HG03139 (cell line): ENCODE data around the gene PDE1C.

ENCODE experiments used
- ATAC-seq: cut with Tn5 transposase; IDR thresholded peaks from one replicate; pipeline ENCODE4 v1.9.1; 2021; ENCODE audit not compliant: unreplicated experiment

Gene PDE1C

GRCh38 chr7:31953432-31953831 lies 116.8 kb downstream of the PDE1C start:
- no peak for ATAC-seq

- no peak for ATAC-seq
These were observed 120.0 kb downstream of the PDE1C start for GRCh38 chr7:31950091-31950755.

GRCh38 chr7:31948029-31948428 lies 122.2 kb downstream of the PDE1C start:
- ATAC-seq = no peak

- no peak for ATAC-seq
These were observed 130.0 kb downstream of the PDE1C start for GRCh38 chr7:31940167-31940566.

- no peak for ATAC-seq
These were observed 131.1 kb downstream of the PDE1C start for GRCh38 chr7:31939076-31939475.

- ATAC-seq = no peak
These were observed 131.6 kb downstream of the PDE1C start for GRCh38 chr7:31938650-31939049.

GRCh38 chr7:31937982-31938381 lies 132.2 kb downstream of the PDE1C start:
- ATAC-seq = no peak

GRCh38 chr7:31935124-31936054 lies 134.8 kb downstream of the PDE1C start:
- ATAC-seq = no peak

GRCh38 chr7:31934551-31934950 lies 135.7 kb downstream of the PDE1C start:
- ATAC-seq = no peak

- ATAC-seq = no peak
These were observed 136.7 kb downstream of the PDE1C start for GRCh38 chr7:31933481-31933880.

- ATAC-seq = no peak
These were observed 143.1 kb downstream of the PDE1C start for GRCh38 chr7:31926991-31927584.

GRCh38 chr7:31925753-31926454 lies 144.3 kb downstream of the PDE1C start:
- ATAC-seq = no peak

GRCh38 chr7:31924251-31924650 lies 146.0 kb downstream of the PDE1C start:
- no peak for ATAC-seq

GRCh38 chr7:31922848-31923247 lies 147.4 kb downstream of the PDE1C start:
- no peak for ATAC-seq

GRCh38 chr7:31921047-31921446 lies 149.2 kb downstream of the PDE1C start:
- no peak for ATAC-seq

GRCh38 chr7:31919678-31920369 lies 150.4 kb downstream of the PDE1C start:
- ATAC-seq = no peak

GRCh38 chr7:31918706-31919393 lies 151.4 kb downstream of the PDE1C start:
- no peak for ATAC-seq

GRCh38 chr7:31917256-31917655 lies 153.0 kb downstream of the PDE1C start:
- no peak for ATAC-seq

GRCh38 chr7:31910191-31910590 lies 160.0 kb downstream of the PDE1C start:
- ATAC-seq = no peak
